MM.1S (cell line): Measurements from ENCODE around the gene PDE1A.

Experiments used
- DNase-seq: peaks from one replicate; pipeline ENCODE4 v3.0.0-alpha.2; 2015
- H2AFZ ChIP-seq: fragments of 300-600 bp; sonication (generic); 2 replicates; pipeline ENCODE4 v1.6.0; 2016; ENCODE audit warnings: antibody characterized with exemption, low read length
- H3F3A ChIP-seq: fragments of 300-600 bp; sonication (generic); 2 replicates; pipeline ENCODE4 v1.6.1; 2016; ENCODE audit warnings: mild to moderate bottlenecking, antibody characterized with exemption, low read length, moderate library complexity, mixed read lengths; ENCODE audit not compliant: insufficient read depth
- H3K27ac ChIP-seq: fragments of 300-600 bp; sonication (generic); 2 replicates; pipeline ENCODE4 v1.5.1; 2016; ENCODE audit warnings: mild to moderate bottlenecking, low read length
- H3K27me3 ChIP-seq: fragments of 300-600 bp; sonication (generic); replicated peaks from 2 replicates; pipeline ENCODE4 v1.6.0; 2016; ENCODE audit warnings: low read length; ENCODE audit not compliant: insufficient read depth
- H3K36me3 ChIP-seq: fragments of 300-600 bp; sonication (generic); replicated peaks from 2 replicates; pipeline ENCODE4 v1.6.1; 2016; ENCODE audit warnings: mild to moderate bottlenecking, low read length, mixed read lengths; ENCODE audit not compliant: insufficient read depth
- H3K4me1 ChIP-seq: fragments of 300-600 bp; sonication (generic); 2 replicates; pipeline ENCODE4 v1.6.1; 2016; ENCODE audit warnings: low read length, mixed read lengths
- H3K4me2 ChIP-seq: fragments of 300-600 bp; sonication (generic); 2 replicates; pipeline ENCODE4 v1.6.0; 2016; ENCODE audit warnings: low read depth, low read length
- H3K4me3 ChIP-seq: fragments of 300-600 bp; sonication (generic); 2 replicates; pipeline ENCODE4 v1.5.1; 2016; ENCODE audit warnings: low read length, mixed read lengths
- H3K79me2 ChIP-seq: fragments of 300-600 bp; sonication (generic); 2 replicates; pipeline ENCODE4 v1.6.1; 2016; ENCODE audit warnings: mixed run types, low read length, mixed read lengths
- H3K9ac ChIP-seq: fragments of 300-600 bp; sonication (generic); 2 replicates; pipeline ENCODE4 v1.6.1; 2016; ENCODE audit warnings: low read length, mixed read lengths
- H3K9me2 ChIP-seq: fragments of 300-600 bp; sonication (generic); replicated peaks from 2 replicates; pipeline ENCODE4 v1.6.1; 2016; ENCODE audit warnings: mild to moderate bottlenecking, low read length, mixed read lengths; ENCODE audit not compliant: insufficient read depth
- H3K9me3 ChIP-seq: fragments of 300-600 bp; sonication (generic); replicated peaks from 2 replicates; pipeline ENCODE4 v1.6.1; 2016; ENCODE audit warnings: mild to moderate bottlenecking, low read length, mixed read lengths; ENCODE audit not compliant: insufficient read depth
- H4K20me1 ChIP-seq: fragments of 300-600 bp; sonication (generic); 2 replicates; pipeline ENCODE4 v1.6.1; 2016; ENCODE audit warnings: mild to moderate bottlenecking, low read length, moderate library complexity, mixed read lengths; ENCODE audit not compliant: insufficient read depth
- EZH2 ChIP-seq: fragments of 300-600 bp; sonication (generic); optimal IDR thresholded peaks from 2 replicates; pipeline ENCODE3; 2017; ENCODE audit warnings: low read depth, mild to moderate bottlenecking, antibody characterized with exemption, low read length, mixed read lengths
- EZH2phosphoT487 ChIP-seq: fragments of 300-600 bp; sonication (generic); IDR thresholded peaks from 2 replicates; pipeline ENCODE4 v1.6.1; 2018; ENCODE audit warnings: antibody characterized with exemption, low read length
- TF ChIP-seq, protein P1 (sequence below): fragments of 300-600 bp; sonication (generic); IDR thresholded peaks from 2 replicates; pipeline ENCODE4 v1.5.1; 2016; ENCODE audit warnings: antibody characterized with exemption, low read length, mixed read lengths

Gene PDE1A

DNA sequence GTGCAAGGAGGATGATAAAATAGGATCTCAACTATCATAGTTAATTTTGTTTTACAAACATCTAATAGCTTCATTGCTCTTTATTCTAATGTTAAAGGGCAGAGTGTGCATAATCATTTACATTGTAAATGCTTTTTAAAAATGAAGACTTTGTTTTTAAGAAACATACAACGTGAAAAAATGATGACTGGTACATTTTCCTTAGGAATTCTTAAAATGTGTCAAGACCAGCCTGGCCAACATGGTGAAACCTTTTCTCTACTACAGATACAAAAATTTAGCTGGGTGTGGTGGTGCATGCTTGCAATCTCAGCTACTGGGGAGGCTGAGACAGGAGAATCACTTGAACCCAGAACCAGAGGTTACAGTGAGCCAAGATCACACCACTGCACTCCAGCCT is 179.0 kb downstream of the PDE1A start:
- no peak overlapping the region for H3K4me3 ChIP-seq
- no peaks in the 10 kb centered on the region for H3K4me1 ChIP-seq
- H3K36me3 ChIP-seq, result no peaks in the 10 kb centered on the region
- H3K27me3 ChIP-seq, result no peaks in the 10 kb centered on the region
- H3K9me2 ChIP-seq, result no peaks in the 10 kb centered on the region
- H3K27ac ChIP-seq, result no peak overlapping the region
- no peak for DNase-seq
- no peak overlapping the region for H3K4me2 ChIP-seq
- H3F3A ChIP-seq, result no peaks in the 10 kb centered on the region
- no peaks in the 10 kb centered on the region for H4K20me1 ChIP-seq
- no peak overlapping the region for H3K9ac ChIP-seq
- no peak overlapping the region for H2AFZ ChIP-seq
- no peaks in the 10 kb centered on the region for H3K9me3 ChIP-seq
- TF ChIP-seq, protein P1, sequence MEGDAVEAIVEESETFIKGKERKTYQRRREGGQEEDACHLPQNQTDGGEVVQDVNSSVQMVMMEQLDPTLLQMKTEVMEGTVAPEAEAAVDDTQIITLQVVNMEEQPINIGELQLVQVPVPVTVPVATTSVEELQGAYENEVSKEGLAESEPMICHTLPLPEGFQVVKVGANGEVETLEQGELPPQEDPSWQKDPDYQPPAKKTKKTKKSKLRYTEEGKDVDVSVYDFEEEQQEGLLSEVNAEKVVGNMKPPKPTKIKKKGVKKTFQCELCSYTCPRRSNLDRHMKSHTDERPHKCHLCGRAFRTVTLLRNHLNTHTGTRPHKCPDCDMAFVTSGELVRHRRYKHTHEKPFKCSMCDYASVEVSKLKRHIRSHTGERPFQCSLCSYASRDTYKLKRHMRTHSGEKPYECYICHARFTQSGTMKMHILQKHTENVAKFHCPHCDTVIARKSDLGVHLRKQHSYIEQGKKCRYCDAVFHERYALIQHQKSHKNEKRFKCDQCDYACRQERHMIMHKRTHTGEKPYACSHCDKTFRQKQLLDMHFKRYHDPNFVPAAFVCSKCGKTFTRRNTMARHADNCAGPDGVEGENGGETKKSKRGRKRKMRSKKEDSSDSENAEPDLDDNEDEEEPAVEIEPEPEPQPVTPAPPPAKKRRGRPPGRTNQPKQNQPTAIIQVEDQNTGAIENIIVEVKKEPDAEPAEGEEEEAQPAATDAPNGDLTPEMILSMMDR, result no peak
- TF ChIP-seq EZH2phosphoT487, result no peak
- no peak for TF ChIP-seq EZH2
- H3K79me2 ChIP-seq, result no peaks in the 10 kb centered on the region

DNA sequence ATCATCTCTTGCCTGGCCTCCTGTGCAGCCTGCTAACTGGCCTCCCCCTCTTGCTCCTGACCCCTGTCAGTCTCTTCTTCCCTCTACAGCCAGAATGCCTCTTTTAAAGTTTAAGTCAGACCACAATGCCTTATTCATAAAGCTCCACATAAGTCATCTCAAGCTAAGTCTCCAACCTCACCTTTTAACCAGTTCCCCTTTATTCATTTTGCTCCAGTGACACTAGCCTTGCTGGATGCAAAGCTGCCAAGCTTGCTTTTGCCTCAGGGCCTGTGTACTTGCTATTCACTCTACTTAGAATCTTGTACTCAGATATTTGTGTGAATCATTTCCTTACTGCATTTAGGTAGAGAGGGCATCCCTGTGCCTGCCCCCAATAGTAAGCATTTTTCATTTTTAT is 180.9 kb downstream of the PDE1A start:
- Histone ChIP-seq H3K27ac (no peak overlapping the region), H3K9me3 (no peaks in the 10 kb centered on the region), H3F3A (no peaks in the 10 kb centered on the region), H2AFZ (no peak overlapping the region), H3K79me2 (no peaks in the 10 kb centered on the region), H3K36me3 (no peaks in the 10 kb centered on the region), H3K9ac (no peak overlapping the region), H3K4me3 (no peak overlapping the region), H4K20me1 (no peaks in the 10 kb centered on the region), H3K27me3 (no peaks in the 10 kb centered on the region), H3K4me2 (no peak overlapping the region), H3K4me1 (peaks cover 4% of the 10 kb centered on the region; the same call in 1 of the 2 replicates), H3K9me2 (no peaks in the 10 kb centered on the region)
- TF ChIP-seq EZH2 (no peak), EZH2phosphoT487 (no peak)
- TF ChIP-seq, protein P1, result no peak
- no peak for DNase-seq

DNA sequence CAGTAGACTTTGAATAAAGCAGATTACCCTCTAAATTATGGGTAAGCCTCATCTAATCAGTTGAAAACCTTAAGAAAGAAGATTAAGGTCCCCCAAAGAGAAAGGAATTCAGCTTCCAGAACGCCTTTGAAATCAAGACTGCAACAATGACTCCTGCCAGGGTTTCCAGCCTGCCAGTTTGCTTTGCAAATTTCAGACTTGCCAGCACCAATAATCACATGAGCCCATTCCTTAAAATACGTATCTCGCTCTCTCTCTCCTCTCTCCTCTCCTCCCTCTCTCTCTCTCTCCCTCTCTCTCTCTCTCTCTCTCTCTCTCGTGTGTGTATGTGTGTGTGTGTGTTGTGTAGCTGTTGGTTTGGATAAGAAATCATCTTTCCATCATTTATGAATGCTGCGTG is 184.2 kb downstream of the PDE1A start:
- Histone ChIP-seq H3K9me2 (no peaks in the 10 kb centered on the region), H3K27ac (no peak overlapping the region), H3K36me3 (no peaks in the 10 kb centered on the region), H3K9me3 (no peaks in the 10 kb centered on the region), H3K4me2 (no peak overlapping the region), H3F3A (no peaks in the 10 kb centered on the region), H4K20me1 (no peaks in the 10 kb centered on the region), H3K4me3 (no peak overlapping the region), H3K9ac (no peak overlapping the region), H3K4me1 (peaks cover 4% of the 10 kb centered on the region; the same call in 1 of the 2 replicates), H2AFZ (no peak overlapping the region), H3K79me2 (no peaks in the 10 kb centered on the region), H3K27me3 (no peaks in the 10 kb centered on the region)
- DNase-seq, result no peak
- TF ChIP-seq, protein P1, result no peak
- TF ChIP-seq EZH2phosphoT487 (no peak), EZH2 (no peak)
